HepG2 (cell line): ENCODE data around the gene CDC42EP4.

Experiments used
- MEIS1 ChIP-seq: sonication (generic); formaldehyde crosslinking; IDR thresholded peaks from 2 replicates; pipeline ENCODE4 v1.9.0; 2021; ENCODE audit warnings: mild to moderate bottlenecking, missing genetic modification reagents, moderate library complexity, borderline replicate concordance
- MYPOP ChIP-seq: sonication (generic); formaldehyde crosslinking; IDR thresholded peaks from 2 replicates; pipeline ENCODE4 v1.8.1; 2023; ENCODE audit warnings: mild to moderate bottlenecking, moderate library complexity, missing genetic modification reagents
- MZF1 ChIP-seq: sonication (generic); formaldehyde crosslinking; IDR thresholded peaks from 2 replicates; pipeline ENCODE4 v1.8.1; 2023; ENCODE audit warnings: mild to moderate bottlenecking, missing genetic modification reagents, borderline replicate concordance

DNA sequence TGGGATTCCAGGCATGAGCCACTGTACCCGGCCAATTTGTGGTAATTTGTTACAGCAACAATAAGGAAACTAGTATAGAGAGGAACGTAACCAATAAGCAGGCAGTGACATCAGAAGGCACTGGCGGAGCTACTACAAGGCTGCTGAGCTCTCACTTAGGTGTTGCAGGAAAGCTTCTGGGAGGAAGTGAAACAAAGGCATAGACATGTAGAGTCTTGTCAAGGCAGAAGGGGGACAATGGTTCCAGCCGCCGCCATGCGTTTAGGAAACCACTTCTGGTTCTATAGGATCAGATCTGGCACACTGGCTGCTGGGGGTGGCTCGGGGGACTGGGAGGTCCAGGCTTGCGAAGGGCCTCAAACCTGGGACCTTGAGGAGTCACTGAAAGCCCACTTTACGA lies 40.7 kb downstream of the CDC42EP4 start:
- no peak for TF ChIP-seq MZF1
- TF ChIP-seq MEIS1 = no peak
- no peak for TF ChIP-seq MYPOP (CRISPR knock-in tag)
